Vagina (tissue), 2 donors: ENCODE results near the gene PNLIPRP3.

Experiments used
- CTCF ChIP-seq, 3 experiments: fragments of 450-650 bp in 2 of 3; fragments of 200-600 bp in 1 of 3; sonication (generic) in 1 of 3; IDR thresholded peaks; one replicate each; pipeline ENCODE4 v1.5.1; 2017 to 2019; ENCODE audit warnings: antibody characterized with exemption in 3 of 3, mild to moderate bottlenecking in 2 of 3, moderate library complexity in 2 of 3
- POLR2A ChIP-seq, 2 donors: fragments of 450-650 bp; IDR thresholded peaks; one replicate each; pipeline ENCODE4 v1.6.1; 2017; ENCODE audit warnings: antibody characterized with exemption in 2 of 2, mild to moderate bottlenecking in 2 of 2, moderate library complexity in 2 of 2

GRCh38 chr10:116395223-116395985 lies 32.2 kb upstream of the PNLIPRP3 start:
- TF ChIP-seq CTCF (IDR thresholded peaks at IDR 0.05), result no peak
- TF ChIP-seq POLR2A (IDR thresholded peaks at IDR 0.05), result no peak
